Measurements from ENCODE around the gene SPRR2D.

The SPRR2D gene

GRCh38 chr1:153001382-153001781 is 39.5 kb downstream of the SPRR2D start, which contains the start of gene SPRR3:
TSS of gene SPRR3 (plus strand) at chr1:153001749. CDS start at chr1:153003021, 1,272 bp downstream.
- no peak for DNase-seq

GRCh38 chr1:153000294-153000693 is 40.6 kb downstream of the SPRR2D start:
- DNase-seq: no peak

- DNase-seq: no peak
Measured at GRCh38 chr1:152999818-153000217, 41.1 kb downstream of the SPRR2D start.

GRCh38 chr1:152998476-152998875 is 42.4 kb downstream of the SPRR2D start:
- DNase-seq: no peak

- DNase-seq: no peak
Measured at GRCh38 chr1:152997901-152998300, 43.0 kb downstream of the SPRR2D start.

- no peak for DNase-seq
Measured at GRCh38 chr1:152996633-152997400, 44.1 kb downstream of the SPRR2D start.

GRCh38 chr1:152995842-152996241 is 45.1 kb downstream of the SPRR2D start:
- no peak for DNase-seq

- no peak for DNase-seq
Measured at GRCh38 chr1:152993186-152993585, 47.7 kb downstream of the SPRR2D start.
